Measurements from ENCODE around the gene B3GAT1. TPM values are rescaled to one million over a fixed set of nuclear protein-coding genes. Genes with fewer than 3 reads are reported as not detected.

The B3GAT1 gene
- total and polyA plus RNA-seq, 2 of the 13 experiments (the other 11 are each of a cell fraction or from before 2014, with no cell fraction given): not detected

GRCh38 chr11:134360050-134360835 lies 51.8 kb downstream of the B3GAT1 start (continued):
- TF ChIP-seq KDM3A (CRISPR knock-in tag; IDR thresholded peaks at IDR 0.05; ENCODE audit: low read depth) (peak; percentile 66; the same call in 1 of the 2 replicates), BCL3 (CRISPR knock-in tag; IDR thresholded peaks at IDR 0.05) (no peak), SRSF1 (optimal IDR thresholded peaks at IDR 0.05; ENCODE audit: low read depth, low read length) (no peak), FOSL2 (CRISPR knock-in tag; IDR thresholded peaks at IDR 0.05) (no peak), HNRNPLL (IDR thresholded peaks at IDR 0.05; ENCODE audit: low read depth, low read length, poor library complexity, severe bottlenecking) (peak; percentile 64), ZNF776 (CRISPR knock-in tag; IDR thresholded peaks at IDR 0.05) (no peak), RBM39 (IDR thresholded peaks at IDR 0.05; ENCODE audit: low read depth, low read length, poor library complexity, severe bottlenecking) (peak; percentile 33), ZNF225 (CRISPR knock-in tag; IDR thresholded peaks at IDR 0.05) (no peak), HOXA3 (CRISPR knock-in tag; IDR thresholded peaks at IDR 0.05) (peak; percentile 61; the same call in 1 of the 2 replicates), NCOA5 (CRISPR knock-in tag; IDR thresholded peaks at IDR 0.05) (no peak), THAP11 (CRISPR knock-in tag; IDR thresholded peaks at IDR 0.05) (peak; percentile 36; the same call in 1 of the 2 replicates), XRCC5 (optimal IDR thresholded peaks at IDR 0.05; ENCODE audit: low read length) (peak; percentile 81), KLF12 (CRISPR knock-in tag; IDR thresholded peaks at IDR 0.05; ENCODE audit: borderline replicate concordance) (no peak), DRAP1 (CRISPR knock-in tag; IDR thresholded peaks at IDR 0.05) (no peak), ZNF10 (CRISPR knock-in tag; IDR thresholded peaks at IDR 0.05; ENCODE audit: borderline replicate concordance, low read depth) (no peak), SMC3 (IDR thresholded peaks at IDR 0.05; ENCODE audit: low read length) (peak; percentile 55; the same call in 1 of the 2 replicates), KDM5B (CRISPR knock-in tag; IDR thresholded peaks at IDR 0.05; ENCODE audit: borderline replicate concordance) (peak; percentile 36; the same call in 1 of the 2 replicates), MIER3 (CRISPR knock-in tag; IDR thresholded peaks at IDR 0.05; ENCODE audit: borderline replicate concordance) (0 out of 2 replicates have a peak, but pooled peaks have one; percentile 43), MTA3 (CRISPR knock-in tag; IDR thresholded peaks at IDR 0.05) (no peak)
- TF ChIP-seq, protein P1, sequence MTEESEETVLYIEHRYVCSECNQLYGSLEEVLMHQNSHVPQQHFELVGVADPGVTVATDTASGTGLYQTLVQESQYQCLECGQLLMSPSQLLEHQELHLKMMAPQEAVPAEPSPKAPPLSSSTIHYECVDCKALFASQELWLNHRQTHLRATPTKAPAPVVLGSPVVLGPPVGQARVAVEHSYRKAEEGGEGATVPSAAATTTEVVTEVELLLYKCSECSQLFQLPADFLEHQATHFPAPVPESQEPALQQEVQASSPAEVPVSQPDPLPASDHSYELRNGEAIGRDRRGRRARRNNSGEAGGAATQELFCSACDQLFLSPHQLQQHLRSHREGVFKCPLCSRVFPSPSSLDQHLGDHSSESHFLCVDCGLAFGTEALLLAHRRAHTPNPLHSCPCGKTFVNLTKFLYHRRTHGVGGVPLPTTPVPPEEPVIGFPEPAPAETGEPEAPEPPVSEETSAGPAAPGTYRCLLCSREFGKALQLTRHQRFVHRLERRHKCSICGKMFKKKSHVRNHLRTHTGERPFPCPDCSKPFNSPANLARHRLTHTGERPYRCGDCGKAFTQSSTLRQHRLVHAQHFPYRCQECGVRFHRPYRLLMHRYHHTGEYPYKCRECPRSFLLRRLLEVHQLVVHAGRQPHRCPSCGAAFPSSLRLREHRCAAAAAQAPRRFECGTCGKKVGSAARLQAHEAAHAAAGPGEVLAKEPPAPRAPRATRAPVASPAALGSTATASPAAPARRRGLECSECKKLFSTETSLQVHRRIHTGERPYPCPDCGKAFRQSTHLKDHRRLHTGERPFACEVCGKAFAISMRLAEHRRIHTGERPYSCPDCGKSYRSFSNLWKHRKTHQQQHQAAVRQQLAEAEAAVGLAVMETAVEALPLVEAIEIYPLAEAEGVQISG (CRISPR knock-in tag; IDR thresholded peaks at IDR 0.05): peak; percentile 68
- TF ChIP-seq, protein P2, sequence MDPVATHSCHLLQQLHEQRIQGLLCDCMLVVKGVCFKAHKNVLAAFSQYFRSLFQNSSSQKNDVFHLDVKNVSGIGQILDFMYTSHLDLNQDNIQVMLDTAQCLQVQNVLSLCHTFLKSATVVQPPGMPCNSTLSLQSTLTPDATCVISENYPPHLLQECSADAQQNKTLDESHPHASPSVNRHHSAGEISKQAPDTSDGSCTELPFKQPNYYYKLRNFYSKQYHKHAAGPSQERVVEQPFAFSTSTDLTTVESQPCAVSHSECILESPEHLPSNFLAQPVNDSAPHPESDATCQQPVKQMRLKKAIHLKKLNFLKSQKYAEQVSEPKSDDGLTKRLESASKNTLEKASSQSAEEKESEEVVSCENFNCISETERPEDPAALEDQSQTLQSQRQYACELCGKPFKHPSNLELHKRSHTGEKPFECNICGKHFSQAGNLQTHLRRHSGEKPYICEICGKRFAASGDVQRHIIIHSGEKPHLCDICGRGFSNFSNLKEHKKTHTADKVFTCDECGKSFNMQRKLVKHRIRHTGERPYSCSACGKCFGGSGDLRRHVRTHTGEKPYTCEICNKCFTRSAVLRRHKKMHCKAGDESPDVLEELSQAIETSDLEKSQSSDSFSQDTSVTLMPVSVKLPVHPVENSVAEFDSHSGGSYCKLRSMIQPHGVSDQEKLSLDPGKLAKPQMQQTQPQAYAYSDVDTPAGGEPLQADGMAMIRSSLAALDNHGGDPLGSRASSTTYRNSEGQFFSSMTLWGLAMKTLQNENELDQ (CRISPR knock-in tag; IDR thresholded peaks at IDR 0.05; ENCODE audit: borderline replicate concordance): no peak
- TF ChIP-seq, protein P3, sequence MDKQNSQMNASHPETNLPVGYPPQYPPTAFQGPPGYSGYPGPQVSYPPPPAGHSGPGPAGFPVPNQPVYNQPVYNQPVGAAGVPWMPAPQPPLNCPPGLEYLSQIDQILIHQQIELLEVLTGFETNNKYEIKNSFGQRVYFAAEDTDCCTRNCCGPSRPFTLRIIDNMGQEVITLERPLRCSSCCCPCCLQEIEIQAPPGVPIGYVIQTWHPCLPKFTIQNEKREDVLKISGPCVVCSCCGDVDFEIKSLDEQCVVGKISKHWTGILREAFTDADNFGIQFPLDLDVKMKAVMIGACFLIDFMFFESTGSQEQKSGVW (CRISPR knock-in tag; IDR thresholded peaks at IDR 0.05; ENCODE audit: borderline replicate concordance): no peak
